ENCODE results near the gene ACTN1.

ACTN1 gene

GRCh38 chr14:68897559-68898155 is 81.4 kb downstream of the ACTN1 start:
- H4K8ac ChIP-seq (ENCODE audit: low read length) = no peak overlapping the region
- no peaks in the 10 kb centered on the region for H3K9me3 ChIP-seq (ENCODE audit: control insufficient read depth, low read length)
- H3K79me1 ChIP-seq (replicated peaks; ENCODE audit: low read length, poor library complexity, severe bottlenecking) = peaks cover 54% of the 10 kb centered on the region
- no peak overlapping the region for H2BK5ac ChIP-seq (ENCODE audit: low read depth, low read length, poor library complexity, severe bottlenecking)
- no peak overlapping the region for H3K4ac ChIP-seq (ENCODE audit: low read depth in 1 of 2, low read length in 2 of 2)
- H3K27ac ChIP-seq (ENCODE audit: low read length, poor library complexity, severe bottlenecking) = no peak overlapping the region
- no peak overlapping the region for H2AK5ac ChIP-seq (ENCODE audit: low read length, severe bottlenecking)
- H3K4me1 ChIP-seq (ENCODE audit: control insufficient read depth, insufficient read depth, low read depth, low read length) = peaks cover 21% of the 10 kb centered on the region
- no peak overlapping the region for H3K9ac ChIP-seq (ENCODE audit: low read length)
- H4K91ac ChIP-seq (ENCODE audit: low read length) = no peak overlapping the region
- H3K14ac ChIP-seq (ENCODE audit: low read length in 2 of 2) = no peak overlapping the region
- H2BK15ac ChIP-seq (ENCODE audit: low read depth, poor library complexity, severe bottlenecking) = no peak overlapping the region
- DNase-seq = no peak
- H3K23ac ChIP-seq (ENCODE audit: low read length in 2 of 2) = no peak overlapping the region
- peaks cover 91 to 96% of the 10 kb centered on the region in 2 experiments for H3K36me3 ChIP-seq (ENCODE audit: control insufficient read depth in 1 of 2, insufficient read depth in 2 of 2, low read depth in 1 of 2, low read length in 2 of 2)
- H3K4me3 ChIP-seq (ENCODE audit: insufficient read depth in 1 of 2, low read depth in 1 of 2, low read length in 2 of 2) = no peak overlapping the region
- WGBS = 95% methylated on average over 9 of the region's 9 CpGs
- H2AFZ ChIP-seq (ENCODE audit: low read depth, low read length) = no peak overlapping the region
- H2BK12ac ChIP-seq (ENCODE audit: low read length in 2 of 2) = no peak overlapping the region
- no peak overlapping the region for H2BK120ac ChIP-seq (ENCODE audit: low read depth, low read length)
- H3K4me2 ChIP-seq (ENCODE audit: low read length, poor library complexity, severe bottlenecking) = no peak overlapping the region
- H3K27me3 ChIP-seq (ENCODE audit: control insufficient read depth in 1 of 2, insufficient read depth in 1 of 2, low read length in 2 of 2) = no peaks in the 10 kb centered on the region
- H3K18ac ChIP-seq (ENCODE audit: low read depth in 1 of 2, low read length in 2 of 2) = no peak overlapping the region

- Histone ChIP-seq H2BK120ac (ENCODE audit: low read depth, low read length) (no peak overlapping the region), H4K8ac (ENCODE audit: low read length) (no peak overlapping the region), H3K27ac (ENCODE audit: low read length, poor library complexity, severe bottlenecking) (no peak overlapping the region), H2AK5ac (ENCODE audit: low read length, severe bottlenecking) (no peak overlapping the region), H2BK15ac (ENCODE audit: low read depth, poor library complexity, severe bottlenecking) (no peak overlapping the region), H2BK12ac (ENCODE audit: low read length in 2 of 2) (no peak overlapping the region), H3K9me3 (ENCODE audit: control insufficient read depth, low read length) (no peaks in the 10 kb centered on the region), H3K4me3 (ENCODE audit: insufficient read depth in 1 of 2, low read depth in 1 of 2, low read length in 2 of 2) (no peak overlapping the region), H3K9ac (ENCODE audit: low read length) (no peak overlapping the region), H3K4me1 (ENCODE audit: control insufficient read depth, insufficient read depth, low read depth, low read length) (peaks cover 30% of the 10 kb centered on the region), H2BK5ac (ENCODE audit: low read depth, low read length, poor library complexity, severe bottlenecking) (no peak overlapping the region), H3K14ac (ENCODE audit: low read length in 2 of 2) (no peak overlapping the region), H2AFZ (ENCODE audit: low read depth, low read length) (no peak overlapping the region), H3K4me2 (ENCODE audit: low read length, poor library complexity, severe bottlenecking) (no peak overlapping the region), H3K23ac (ENCODE audit: low read length in 2 of 2) (no peak overlapping the region), H3K79me1 (replicated peaks; ENCODE audit: low read length, poor library complexity, severe bottlenecking) (peaks cover 50% of the 10 kb centered on the region), H4K91ac (ENCODE audit: low read length) (no peak overlapping the region), H3K36me3 (ENCODE audit: control insufficient read depth in 1 of 2, insufficient read depth in 2 of 2, low read depth in 1 of 2, low read length in 2 of 2) (peaks cover 89 to 96% of the 10 kb centered on the region in 2 experiments), H3K27me3 (ENCODE audit: control insufficient read depth in 1 of 2, insufficient read depth in 1 of 2, low read length in 2 of 2) (no peaks in the 10 kb centered on the region), H3K4ac (ENCODE audit: low read depth in 1 of 2, low read length in 2 of 2) (no peak overlapping the region), H3K18ac (ENCODE audit: low read depth in 1 of 2, low read length in 2 of 2) (no peak overlapping the region)
- 94% methylated on average over 9 of the region's 9 CpGs for WGBS
- no peak for DNase-seq
Observed at GRCh38 chr14:68896132-68896531, 83.0 kb downstream of the ACTN1 start.

DNA sequence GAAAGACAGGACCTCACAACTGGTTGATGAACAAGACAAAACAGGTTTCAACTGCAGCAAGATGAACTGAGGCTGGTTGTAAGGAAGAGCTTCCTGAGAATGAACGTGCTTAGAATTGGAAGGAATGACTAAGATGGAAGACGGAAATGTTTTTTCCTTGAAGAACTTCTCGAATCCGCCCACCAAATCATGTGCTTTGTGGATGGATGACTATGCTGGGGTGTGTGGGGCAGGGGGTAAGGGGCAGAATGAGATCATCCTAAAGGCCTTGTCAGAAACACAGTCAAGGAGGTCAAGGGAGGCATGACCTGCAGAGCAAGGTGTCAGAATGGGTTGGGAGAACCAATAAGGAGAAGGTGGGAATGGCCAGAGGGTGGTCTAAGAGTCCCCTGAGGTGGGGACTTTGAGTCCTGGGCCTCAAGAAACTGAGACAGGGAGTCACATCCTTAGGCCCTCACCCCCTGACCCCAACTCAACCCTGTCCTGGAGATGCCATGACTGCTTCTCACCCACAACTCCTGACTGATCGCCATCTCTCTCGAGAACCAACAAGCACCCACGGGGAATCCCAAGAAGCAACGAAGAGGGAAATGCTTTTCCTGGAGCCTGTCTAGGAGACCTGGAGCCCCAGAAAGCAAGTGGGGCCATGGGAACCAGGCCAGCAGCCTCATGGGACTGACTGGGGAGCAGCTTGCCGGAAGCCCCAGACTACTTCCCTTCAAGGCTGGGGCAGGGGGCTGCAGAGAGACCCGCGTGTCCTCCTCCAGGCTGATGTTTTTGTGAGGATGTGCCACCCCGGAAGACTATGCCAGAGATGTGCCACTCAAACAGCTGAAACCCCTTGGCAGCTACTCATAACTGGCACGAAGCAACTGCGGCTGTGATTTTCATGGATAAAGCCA is 84.0 kb downstream of the ACTN1 start:
- Histone ChIP-seq H3K79me1 (replicated peaks; ENCODE audit: low read length, poor library complexity, severe bottlenecking) (peaks cover 50% of the 10 kb centered on the region), H3K36me3 (ENCODE audit: control insufficient read depth in 1 of 2, insufficient read depth in 2 of 2, low read depth in 1 of 2, low read length in 2 of 2) (peaks cover 89 to 97% of the 10 kb centered on the region in 2 experiments), H3K4me2 (ENCODE audit: low read length, poor library complexity, severe bottlenecking) (no peak overlapping the region), H3K4me1 (ENCODE audit: control insufficient read depth, insufficient read depth, low read depth, low read length) (peaks cover 30% of the 10 kb centered on the region), H2BK5ac (ENCODE audit: low read depth, low read length, poor library complexity, severe bottlenecking) (no peak overlapping the region), H3K14ac (ENCODE audit: low read length in 2 of 2) (no peak overlapping the region), H3K9ac (ENCODE audit: low read length) (no peak overlapping the region), H3K18ac (ENCODE audit: low read depth in 1 of 2, low read length in 2 of 2) (no peak overlapping the region), H3K4me3 (ENCODE audit: insufficient read depth in 1 of 2, low read depth in 1 of 2, low read length in 2 of 2) (no peak overlapping the region), H3K23ac (ENCODE audit: low read length in 2 of 2) (no peak overlapping the region), H2BK120ac (ENCODE audit: low read depth, low read length) (no peak overlapping the region), H3K4ac (ENCODE audit: low read depth in 1 of 2, low read length in 2 of 2) (no peak overlapping the region), H4K91ac (ENCODE audit: low read length) (peak overlapping the region; percentile 41), H2AFZ (ENCODE audit: low read depth, low read length) (no peak overlapping the region), H3K27me3 (ENCODE audit: control insufficient read depth in 1 of 2, insufficient read depth in 1 of 2, low read length in 2 of 2) (no peaks in the 10 kb centered on the region), H2AK5ac (ENCODE audit: low read length, severe bottlenecking) (no peak overlapping the region), H2BK12ac (ENCODE audit: low read length in 2 of 2) (no peak overlapping the region), H2BK15ac (ENCODE audit: low read depth, poor library complexity, severe bottlenecking) (no peak overlapping the region), H3K27ac (ENCODE audit: low read length, poor library complexity, severe bottlenecking) (no peak overlapping the region), H3K9me3 (ENCODE audit: control insufficient read depth, low read length) (no peaks in the 10 kb centered on the region), H4K8ac (ENCODE audit: low read length) (no peak overlapping the region)
- 88% methylated on average over 14 of the region's 14 CpGs for WGBS
- peak; percentile 58 for DNase-seq

- no peak overlapping the region for H3K18ac ChIP-seq (ENCODE audit: low read depth in 1 of 2, low read length in 2 of 2)
- H3K79me1 ChIP-seq (replicated peaks; ENCODE audit: low read length, poor library complexity, severe bottlenecking) = peaks cover 47% of the 10 kb centered on the region
- H3K9ac ChIP-seq (ENCODE audit: low read length) = no peak overlapping the region
- H2BK5ac ChIP-seq (ENCODE audit: low read depth, low read length, poor library complexity, severe bottlenecking) = no peak overlapping the region
- no peak overlapping the region for H3K4me2 ChIP-seq (ENCODE audit: low read length, poor library complexity, severe bottlenecking)
- peaks cover 22% of the 10 kb centered on the region for H3K4me1 ChIP-seq (ENCODE audit: control insufficient read depth, insufficient read depth, low read depth, low read length)
- no peak overlapping the region for H3K4ac ChIP-seq (ENCODE audit: low read depth in 1 of 2, low read length in 2 of 2)
- no peak overlapping the region for H2BK12ac ChIP-seq (ENCODE audit: low read length in 2 of 2)
- peaks cover 88 to 97% of the 10 kb centered on the region in 2 experiments for H3K36me3 ChIP-seq (ENCODE audit: control insufficient read depth in 1 of 2, insufficient read depth in 2 of 2, low read depth in 1 of 2, low read length in 2 of 2)
- no peak overlapping the region for H3K4me3 ChIP-seq (ENCODE audit: insufficient read depth in 1 of 2, low read depth in 1 of 2, low read length in 2 of 2)
- H3K14ac ChIP-seq (ENCODE audit: low read length in 2 of 2) = no peak overlapping the region
- DNase-seq = no peak
- H4K91ac ChIP-seq (ENCODE audit: low read length) = no peak overlapping the region
- whole genome bisulfite sequencing = 95% methylated on average over 6 of the region's 6 CpGs
- H3K27ac ChIP-seq (ENCODE audit: low read length, poor library complexity, severe bottlenecking) = no peak overlapping the region
- H2BK15ac ChIP-seq (ENCODE audit: low read depth, poor library complexity, severe bottlenecking) = no peak overlapping the region
- H3K27me3 ChIP-seq (ENCODE audit: control insufficient read depth in 1 of 2, insufficient read depth in 1 of 2, low read length in 2 of 2) = no peaks in the 10 kb centered on the region
- no peaks in the 10 kb centered on the region for H3K9me3 ChIP-seq (ENCODE audit: control insufficient read depth, low read length)
- no peak overlapping the region for H2BK120ac ChIP-seq (ENCODE audit: low read depth, low read length)
- H2AFZ ChIP-seq (ENCODE audit: low read depth, low read length) = no peak overlapping the region
- H4K8ac ChIP-seq (ENCODE audit: low read length) = no peak overlapping the region
- H3K23ac ChIP-seq (ENCODE audit: low read length in 2 of 2) = no peak overlapping the region
- no peak overlapping the region for H2AK5ac ChIP-seq (ENCODE audit: low read length, severe bottlenecking)
Observed at GRCh38 chr14:68894123-68894522, 85.0 kb downstream of the ACTN1 start.
